Measurements from ENCODE around the gene HIGD1A. TPM values are rescaled to one million over a fixed set of nuclear protein-coding genes. Genes with fewer than 3 reads are reported as not detected.

Gene HIGD1A
- total and polyA plus RNA-seq, 9 of the 15 experiments (the other 6 are each of a cell fraction or from before 2014, with no cell fraction given), result 165 to 1,185 (median 333) TPM

- Histone ChIP-seq H3K27me3 (ENCODE audit: control insufficient read depth in 2 of 2, insufficient read depth in 2 of 2, low read length in 2 of 2) (peaks cover 20 to 32% of the 10 kb centered on the region in 2 experiments; a peak in 4 of 5 replicates), H4K20me1 (replicated peaks; ENCODE audit: control insufficient read depth, insufficient read depth, low read length) (peaks cover 2% of the 10 kb centered on the region; the same call in 1 of the 2 replicates), H3K9me3 (replicated peaks; ENCODE audit: control insufficient read depth, insufficient read depth, low read depth, low read length) (no peaks in the 10 kb centered on the region), H3K4me3 (no peak overlapping the region), H3K9me1 (ENCODE audit: control insufficient read depth, insufficient read depth, low read length) (no peaks in the 10 kb centered on the region), H3K27ac (ENCODE audit: extremely low read depth, low read depth, low read length) (no peak overlapping the region), H3K4me2 (ENCODE audit: insufficient read depth, low read length) (no peak overlapping the region), H3K36me3 (ENCODE audit: control insufficient read depth, insufficient read depth, low read length) (no peaks in the 10 kb centered on the region), H3K4me1 (replicated peaks in 1 of 2; ENCODE audit: control insufficient read depth in 2 of 2, insufficient read depth in 2 of 2, low read length in 2 of 2) (no peaks in the 10 kb centered on the region), H2AFZ (ENCODE audit: low read depth, low read length) (no peak overlapping the region), H3K9ac (ENCODE audit: insufficient read depth in 1 of 2, low read depth in 2 of 2, low read length in 2 of 2) (no peak overlapping the region), H3K79me2 (ENCODE audit: control insufficient read depth, insufficient read depth, low read length) (no peaks in the 10 kb centered on the region)
- ATAC-seq (no peak), DNase-seq (ENCODE audit: extremely low read depth in 1 of 4, low spot score in 3 of 4) (no peak), FAIRE-seq (no peak)
- intact Hi-C loops (cut with micrococcal nuclease) (no loop called here), in situ Hi-C loops (cut with MboI) (loop anchor here (10.0 kb wide), 1 partner anchor 165 kb away; no protein-coding TSS in a partner anchor)
- no TSS peak for BruUV-seq (replicated peaks)
- ChIA-PET CTCF (ENCODE audit: low intra/inter-chr PET ratio) (interaction anchor here (0.6 kb wide), 1 partner anchor 1461 kb away, joined by 3 read pairs; no protein-coding TSS in a partner anchor), POLR2A (no interaction called here)
- 1% methylated on average over 12 of the region's 12 CpGs for WGBS (ENCODE audit: insufficient coverage, low coverage, missing lambda C conversion rate)
- TF ChIP-seq SMAD1 (IDR thresholded peaks at IDR 0.05; ENCODE audit: low read depth, low read length, partially characterized antibody), result no peak
- TF ChIP-seq MXD1 (CRISPR knock-in tag; IDR thresholded peaks at IDR 0.05; ENCODE audit: borderline replicate concordance, poor library complexity, severe bottlenecking), result no peak
- TF ChIP-seq ATF4 (CRISPR knock-in tag; IDR thresholded peaks at IDR 0.05), result no peak
- no peak for TF ChIP-seq ZNF79 (CRISPR knock-in tag; IDR thresholded peaks at IDR 0.05; ENCODE audit: low read depth)
- no peak for TF ChIP-seq ZNF740 (CRISPR knock-in tag; IDR thresholded peaks at IDR 0.05)
- TF ChIP-seq ZNF740 (tag; IDR thresholded peaks at IDR 0.05), result no peak
- no peak for TF ChIP-seq LCOR (CRISPR knock-in tag; IDR thresholded peaks at IDR 0.05)
- TF ChIP-seq CAMTA2 (CRISPR knock-in tag; conservative IDR thresholded peaks at IDR 0.05), result no peak
- TF ChIP-seq ZBTB40 (IDR thresholded peaks at IDR 0.05), result no peak
- no peak for TF ChIP-seq ZBTB40 (CRISPR knock-in tag; IDR thresholded peaks at IDR 0.05)
Observed at GRCh38 chr3:42739401-42740158, 64.7 kb downstream of the HIGD1A start.
